GM19035 (cell line): ENCODE results near the gene THEM4.
"Not testable (repeated sequence)": the region's sequence is repeated elsewhere in the genome, so short reads cannot be mapped to it uniquely, and the experiment has no call there.

Source experiments
- ATAC-seq: cut with Tn5 transposase; IDR thresholded peaks from one replicate; pipeline ENCODE4 v1.9.1; 2021; ENCODE audit not compliant: unreplicated experiment

THEM4 gene

DNA sequence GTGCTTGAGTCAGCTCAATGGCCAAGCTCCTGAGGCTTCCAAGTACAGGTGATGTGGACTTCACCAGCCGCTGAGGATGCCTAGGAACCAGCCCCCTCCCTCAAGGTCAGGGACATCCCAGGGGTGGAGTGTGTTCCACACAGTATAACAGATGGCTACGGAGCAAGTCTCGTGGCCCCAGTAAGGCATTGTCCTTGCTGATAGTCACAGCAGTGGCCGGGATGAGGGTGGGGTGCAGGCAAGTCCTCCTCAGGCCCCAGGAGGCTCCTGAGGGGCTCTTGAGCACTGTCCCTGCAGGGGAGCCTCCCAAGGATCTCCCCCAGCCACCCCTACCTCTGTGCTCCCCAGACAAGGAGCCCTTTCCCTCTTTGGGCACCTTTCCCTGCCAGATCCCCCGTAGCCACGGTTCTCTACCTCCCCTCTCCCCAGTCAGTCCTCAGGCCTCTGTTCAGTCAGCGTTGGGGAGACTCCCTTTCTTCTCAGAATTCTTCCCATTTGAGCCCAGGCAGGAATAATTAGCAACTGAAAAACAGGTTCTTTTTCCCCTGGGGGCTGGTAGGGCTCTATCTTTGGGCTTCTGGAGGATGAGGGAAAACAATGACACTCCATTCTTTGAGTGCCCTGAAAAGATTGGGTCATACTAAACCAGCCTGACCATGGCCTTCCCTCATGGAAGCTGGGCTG, 48.7 kb downstream of the THEM4 start:
- no peak for ATAC-seq

DNA sequence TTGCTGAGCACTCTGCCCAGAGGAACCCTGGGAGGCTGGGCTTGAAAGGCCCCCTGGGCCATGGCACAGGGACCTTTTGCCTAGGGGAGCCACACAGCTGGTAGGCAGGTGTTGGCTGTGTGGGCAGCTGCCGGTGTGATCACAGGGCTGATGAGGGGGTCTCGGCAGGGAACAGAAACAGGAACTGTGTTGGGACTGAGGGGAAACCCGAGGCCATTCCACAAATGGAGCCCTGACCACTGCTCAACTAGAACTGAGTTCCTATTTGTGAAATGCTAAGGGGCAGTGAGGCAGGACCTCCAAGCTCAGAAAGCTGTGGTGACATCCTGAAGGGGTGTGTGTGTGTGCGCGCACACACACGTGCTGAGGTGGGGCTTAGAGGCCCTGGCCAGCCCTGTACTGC, 49.4 kb downstream of the THEM4 start:
- no peak for ATAC-seq

- ATAC-seq: no peak
Measured at GRCh38 chr1:151858886-151859665, 50.2 kb downstream of the THEM4 start.

- ATAC-seq: no peak
Measured at GRCh38 chr1:151858030-151858746, 51.1 kb downstream of the THEM4 start.

- ATAC-seq: no peak
Measured at GRCh38 chr1:151855933-151856332, 53.4 kb downstream of the THEM4 start.

- not testable (repeated sequence) for ATAC-seq
Measured at GRCh38 chr1:151855516-151855915, 53.8 kb downstream of the THEM4 start.

GRCh38 chr1:151854658-151855057, 54.7 kb downstream of the THEM4 start:
- no peak for ATAC-seq

DNA sequence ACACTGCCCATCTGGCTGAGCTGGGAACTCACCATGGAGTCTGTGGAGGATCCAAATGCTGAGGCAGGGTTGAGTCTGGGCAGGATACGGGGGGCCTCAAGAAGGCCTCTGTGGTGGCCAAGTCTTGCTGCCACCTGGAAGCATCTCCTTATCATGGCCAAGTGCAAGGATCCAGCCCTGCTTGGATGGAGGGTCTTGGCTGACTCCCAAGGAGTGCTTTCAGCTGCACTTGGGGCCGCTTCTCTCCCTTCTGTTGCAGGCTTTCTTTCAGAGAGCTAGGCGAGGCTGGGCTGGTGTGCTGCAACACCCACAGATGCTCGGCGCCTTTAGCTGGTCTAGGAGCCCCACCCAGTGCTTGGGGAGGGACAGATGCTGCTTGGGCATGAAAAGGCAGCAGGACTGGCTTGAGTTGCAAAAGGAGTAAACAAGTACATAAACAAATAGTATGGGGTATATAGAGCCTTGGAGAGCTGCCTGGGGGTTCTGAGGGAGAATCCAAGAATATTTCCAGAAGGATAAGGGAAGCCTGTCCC, 55.8 kb downstream of the THEM4 start, which contains the start of gene THEM5:
Gene THEM5 (minus strand): TSS at position 302 of the 533 bp plus-strand sequence. CDS start 147 bp downstream, at position 155.
- no peak for ATAC-seq

DNA sequence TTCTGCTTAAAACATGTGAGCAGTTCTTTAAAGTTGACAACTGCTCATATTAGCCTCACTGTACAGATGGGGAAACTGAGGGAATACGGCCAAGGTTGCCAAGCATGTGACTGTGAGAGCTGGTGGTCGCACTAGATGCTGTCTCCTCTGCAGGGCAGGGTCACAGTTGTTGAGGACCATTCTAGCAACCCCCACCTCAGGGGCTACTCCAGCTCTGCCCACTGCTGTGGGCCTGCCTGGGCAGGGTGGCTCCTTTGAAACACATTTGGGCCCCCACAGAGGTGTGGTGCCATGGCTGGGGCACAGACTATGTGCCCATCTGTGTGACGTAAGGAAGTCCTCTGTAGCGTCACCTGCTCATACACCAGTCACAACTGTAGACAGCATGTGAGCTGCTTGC, 56.6 kb downstream of the THEM4 start:
- ATAC-seq: no peak

- no peak for ATAC-seq
Measured at GRCh38 chr1:151851886-151852285, 57.4 kb downstream of the THEM4 start.

DNA sequence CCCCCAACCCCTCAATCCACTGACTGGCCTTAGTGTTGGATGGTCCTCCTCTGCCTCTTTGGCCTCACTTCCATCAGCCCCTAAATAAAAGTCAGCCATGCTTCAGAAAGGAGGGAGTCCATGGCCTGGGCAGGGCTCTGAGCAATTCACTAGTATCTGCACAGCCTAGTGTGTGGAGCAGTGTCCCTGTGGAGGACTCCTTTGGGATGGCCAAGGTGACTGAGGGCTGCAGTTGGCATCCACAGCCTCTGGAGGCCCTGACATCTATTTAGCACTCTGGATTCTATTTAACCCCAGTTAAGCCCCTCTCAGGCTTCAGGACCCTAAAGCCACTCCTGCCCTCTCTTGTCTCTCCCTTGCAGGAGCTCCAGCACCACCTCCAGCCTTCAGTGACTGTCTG, 59.4 kb downstream of the THEM4 start:
- ATAC-seq: no peak

- no peak for ATAC-seq
Measured at GRCh38 chr1:151849126-151849525, 60.2 kb downstream of the THEM4 start.

- ATAC-seq: no peak
Measured at GRCh38 chr1:151847867-151848596, 61.3 kb downstream of the THEM4 start.

- ATAC-seq: no peak
Measured at GRCh38 chr1:151846686-151847237, 62.5 kb downstream of the THEM4 start.

GRCh38 chr1:151846062-151846568, 63.2 kb downstream of the THEM4 start:
- no peak for ATAC-seq

DNA sequence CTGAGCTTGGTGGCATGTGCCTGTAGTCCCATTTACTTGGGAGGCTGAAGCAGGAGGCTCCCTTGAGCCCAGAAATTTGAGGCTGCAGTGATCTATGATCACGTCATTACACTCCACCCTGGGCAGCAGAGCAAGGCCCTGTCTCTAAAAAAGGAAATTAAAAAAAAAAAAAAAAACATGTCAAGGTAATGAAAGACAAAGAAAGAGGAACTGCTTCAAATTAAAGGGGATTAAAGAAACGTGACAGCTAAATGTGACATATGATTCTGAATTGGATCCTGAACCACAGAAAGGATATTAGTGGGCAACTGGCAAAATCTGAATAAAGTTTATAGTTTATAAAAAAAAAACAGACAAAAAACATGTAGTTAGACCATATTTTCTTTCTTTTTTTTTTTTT, 65.9 kb downstream of the THEM4 start:
- no peak for ATAC-seq

- ATAC-seq: no peak
Measured at GRCh38 chr1:151841141-151841540, 68.2 kb downstream of the THEM4 start.

- ATAC-seq: no peak
Measured at GRCh38 chr1:151840421-151840820, 68.9 kb downstream of the THEM4 start.

GRCh38 chr1:151839457-151840403, 69.6 kb downstream of the THEM4 start, which contains the start of gene C2CD4D:
Gene C2CD4D, minus strand, starts transcription at chr1:151839820. Its CDS starts 831 bp downstream, at chr1:151838989.
- ATAC-seq: no peak
